ENCODE measurements around the gene GATAD2A.
A peak's percentile ranks its signal among the peaks of the same experiment; 100 is the strongest.

Gene GATAD2A

GRCh38 chr19:19531951-19532805 is 126.7 kb downstream of the GATAD2A start:
- DNase-seq (ENCODE audit: low read depth): peak; percentile 67

- no peak for DNase-seq (ENCODE audit: low read depth)
Observed at GRCh38 chr19:19532806-19533701, 127.6 kb downstream of the GATAD2A start.

GRCh38 chr19:19533841-19534240 is 128.4 kb downstream of the GATAD2A start:
- DNase-seq (ENCODE audit: low read depth): no peak

DNA sequence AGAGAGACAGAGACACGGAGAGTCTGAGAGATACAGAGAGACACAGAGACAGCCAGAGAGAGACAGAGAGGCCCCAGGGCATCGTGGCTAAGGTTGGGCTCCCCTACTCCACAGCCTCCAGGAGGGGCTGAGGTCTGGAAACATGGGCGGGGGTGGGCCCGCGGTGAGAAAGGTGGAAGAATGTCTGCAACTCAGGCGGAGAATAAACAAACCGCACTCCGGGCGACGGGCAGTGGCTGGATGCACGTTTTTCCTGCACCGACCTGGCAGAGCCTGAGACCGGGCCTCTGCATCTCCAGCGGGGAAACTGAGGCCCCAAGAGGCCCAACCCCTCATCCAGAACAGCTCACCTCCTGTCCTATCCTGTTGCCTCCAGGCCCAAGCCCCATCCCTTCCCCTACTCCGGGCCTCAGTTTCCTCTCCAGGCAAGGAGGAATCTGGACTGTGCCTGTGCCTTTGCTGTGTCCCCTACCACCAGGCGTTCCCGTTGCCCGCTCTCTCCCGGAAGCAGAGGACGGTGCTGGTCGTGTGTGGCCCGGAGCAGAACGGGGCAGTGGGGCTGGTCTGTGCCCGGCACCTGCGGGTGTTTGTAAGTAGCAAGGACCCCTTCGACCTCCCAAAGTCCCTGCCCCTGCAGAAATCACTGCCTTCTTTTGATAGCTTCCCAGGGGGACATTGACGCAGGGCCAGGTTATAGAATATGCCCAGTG is 129.2 kb downstream of the GATAD2A start:
- no peak for DNase-seq (ENCODE audit: low read depth)

DNA sequence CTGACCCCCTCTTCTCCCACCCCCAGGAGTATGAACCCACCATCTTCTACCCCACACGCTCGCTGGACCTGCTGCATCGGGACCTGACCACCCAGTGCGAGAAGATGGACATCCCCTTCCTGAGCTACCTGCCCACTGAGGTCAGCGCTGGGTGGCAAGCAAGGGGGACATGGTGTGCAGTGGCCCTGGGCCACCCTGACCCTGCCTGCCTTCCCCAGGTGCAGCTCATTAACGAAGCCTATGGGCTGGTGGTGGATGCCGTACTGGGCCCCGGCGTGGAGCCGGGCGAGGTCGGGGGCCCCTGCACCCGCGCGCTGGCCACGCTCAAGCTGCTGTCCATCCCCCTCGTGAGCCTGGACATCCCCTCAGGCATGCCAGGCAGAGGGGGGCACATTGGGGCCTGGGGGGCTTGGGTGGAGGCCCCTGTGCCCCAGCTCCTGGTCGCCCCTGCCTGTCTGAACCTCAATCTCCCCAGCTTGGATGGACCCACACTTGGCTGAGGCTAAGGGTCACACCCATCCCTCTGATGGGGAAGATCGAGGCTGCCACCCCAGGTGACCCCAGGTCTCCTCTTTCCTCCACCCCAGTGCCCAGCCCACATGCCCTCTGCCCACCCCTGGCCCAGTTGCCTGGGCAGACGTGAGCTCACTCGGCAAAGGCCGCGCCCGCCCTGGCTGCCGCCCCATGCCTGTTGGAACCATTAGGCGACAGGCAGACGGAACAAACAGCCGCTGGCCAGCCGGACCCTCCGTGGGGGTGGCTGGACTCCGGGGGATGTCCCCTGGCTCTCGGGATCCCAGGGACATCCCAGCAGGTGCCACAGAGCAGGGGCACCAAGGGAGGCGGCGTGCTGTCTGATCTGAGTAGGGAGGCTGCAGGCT is 130.1 kb downstream of the GATAD2A start:
- no peak for DNase-seq (ENCODE audit: low read depth)

DNA sequence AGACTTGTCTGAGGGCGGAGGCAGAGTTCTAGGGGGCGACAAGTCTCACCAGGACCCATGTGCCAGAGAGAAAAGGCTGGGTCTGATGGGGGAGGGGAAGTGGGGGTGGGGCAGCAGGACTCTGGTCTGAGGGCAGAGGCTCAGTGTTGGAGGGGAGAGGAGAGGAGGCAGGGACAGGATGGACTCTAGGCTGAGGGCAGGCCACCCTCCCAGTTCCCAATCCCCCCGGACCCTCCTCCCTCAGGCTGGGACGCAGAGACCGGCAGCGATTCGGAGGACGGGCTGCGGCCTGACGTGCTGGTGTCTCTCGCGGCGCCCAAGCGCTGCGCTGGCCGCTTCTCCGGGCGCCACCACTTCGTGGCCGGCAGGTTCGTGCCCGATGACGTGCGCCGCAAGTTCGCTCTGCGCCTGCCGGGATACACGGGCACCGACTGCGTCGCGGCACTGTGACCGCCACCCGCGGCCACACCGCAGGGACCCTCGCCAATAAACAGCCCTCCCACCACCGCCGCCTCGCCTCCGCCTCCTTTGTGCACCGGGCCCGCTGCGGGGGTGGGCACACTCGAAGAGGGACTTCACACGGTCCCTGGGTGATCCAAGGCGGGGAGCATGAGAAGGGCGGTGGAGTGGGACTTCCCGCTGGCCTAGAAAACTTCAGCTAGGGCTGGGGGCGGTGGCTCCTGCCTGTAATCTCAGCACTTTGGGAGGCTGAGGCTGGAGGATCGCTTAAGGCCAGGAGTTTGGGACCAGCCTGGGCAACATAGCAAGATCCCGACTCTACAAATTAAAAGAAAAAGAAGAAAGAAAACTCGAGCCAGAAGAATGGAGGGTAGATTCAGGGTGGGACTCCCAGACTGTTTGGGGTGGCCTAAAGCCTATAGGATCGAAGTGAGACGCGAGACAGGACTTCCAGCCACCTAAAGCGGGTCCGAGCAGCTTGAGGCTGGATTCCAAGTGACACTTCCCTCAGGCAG is 131.9 kb downstream of the GATAD2A start:
- DNase-seq (ENCODE audit: low read depth): no peak

DNA sequence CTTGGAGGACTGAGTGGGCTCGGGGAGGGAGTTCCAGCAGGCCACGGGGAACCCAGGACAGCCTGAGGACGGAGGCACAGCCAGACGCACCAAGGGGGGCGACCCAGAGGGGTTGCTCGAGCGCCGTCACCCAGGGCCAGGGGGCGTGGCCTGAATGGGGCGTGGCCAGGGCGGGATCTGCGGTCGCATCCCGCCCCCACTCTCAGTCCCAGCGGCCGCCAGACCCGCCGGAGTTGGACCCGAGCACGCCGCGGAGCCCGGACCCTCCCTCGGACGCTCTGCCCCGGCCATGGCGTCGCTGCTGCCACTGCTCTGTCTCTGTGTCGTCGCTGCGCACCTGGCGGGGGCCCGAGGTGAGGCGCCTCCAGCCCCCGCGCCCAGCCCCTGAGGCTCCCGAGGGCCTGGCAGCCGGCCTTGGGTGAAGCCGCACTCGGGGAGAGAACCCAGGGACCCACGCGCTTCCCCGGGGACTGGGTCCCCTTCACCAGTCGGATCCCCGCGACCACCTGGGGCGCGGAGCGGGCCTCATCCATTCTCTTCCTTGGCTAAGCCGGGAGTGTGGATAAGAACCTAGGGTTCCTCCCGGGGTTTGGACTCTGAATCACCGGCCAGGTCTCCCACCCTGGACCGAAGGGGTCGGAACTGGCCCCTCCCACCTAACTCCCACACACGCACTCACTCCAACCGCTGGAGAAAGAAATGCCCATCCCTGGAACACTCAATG is 132.7 kb downstream of the GATAD2A start, which contains the start of gene CILP2:
Gene CILP2, plus strand, starts transcription at position 205 of the 724 bp plus-strand sequence. Its CDS starts 85 bp downstream, at position 290.
- DNase-seq (ENCODE audit: low read depth): peak; percentile 37

DNA sequence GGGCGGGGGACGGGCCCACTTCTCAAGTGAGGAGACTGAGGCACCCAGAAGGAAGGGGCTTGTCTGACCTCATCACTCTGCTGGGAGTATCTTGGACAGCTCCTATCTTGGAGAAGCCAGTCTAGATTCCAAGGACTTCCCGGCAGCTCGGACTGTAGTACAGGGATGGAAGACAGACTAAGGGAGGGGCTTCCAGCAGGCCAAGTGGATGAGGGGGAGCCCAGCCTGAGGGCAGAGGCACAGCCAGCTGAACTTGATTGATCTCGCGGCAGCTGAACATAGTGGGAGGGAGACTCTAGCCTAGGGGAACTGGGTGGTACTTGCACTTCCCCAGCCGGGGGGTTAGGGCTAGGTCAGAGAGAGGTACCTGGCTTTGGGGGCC is 133.3 kb downstream of the GATAD2A start:
- peak; percentile 29 for DNase-seq (ENCODE audit: low read depth)

DNA sequence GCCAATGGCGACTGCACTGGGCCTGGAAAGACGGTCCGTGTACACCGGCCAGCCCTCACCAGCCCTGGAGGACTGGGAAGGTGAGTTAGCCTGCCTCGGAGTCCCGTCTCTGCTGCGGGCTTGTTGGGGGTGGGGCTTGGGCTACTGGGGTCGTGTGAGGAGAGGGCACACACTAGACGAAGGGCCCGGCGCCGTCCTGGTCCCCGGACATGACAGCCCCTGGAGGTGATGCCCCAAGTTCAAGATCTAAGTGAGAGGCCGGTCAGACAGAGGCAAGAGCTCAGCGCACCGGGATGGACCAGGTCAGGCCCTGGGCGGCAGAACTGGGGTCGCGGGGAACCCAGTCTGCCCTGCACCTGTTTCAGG is 134.2 kb downstream of the GATAD2A start:
- no peak for DNase-seq (ENCODE audit: low read depth)

DNA sequence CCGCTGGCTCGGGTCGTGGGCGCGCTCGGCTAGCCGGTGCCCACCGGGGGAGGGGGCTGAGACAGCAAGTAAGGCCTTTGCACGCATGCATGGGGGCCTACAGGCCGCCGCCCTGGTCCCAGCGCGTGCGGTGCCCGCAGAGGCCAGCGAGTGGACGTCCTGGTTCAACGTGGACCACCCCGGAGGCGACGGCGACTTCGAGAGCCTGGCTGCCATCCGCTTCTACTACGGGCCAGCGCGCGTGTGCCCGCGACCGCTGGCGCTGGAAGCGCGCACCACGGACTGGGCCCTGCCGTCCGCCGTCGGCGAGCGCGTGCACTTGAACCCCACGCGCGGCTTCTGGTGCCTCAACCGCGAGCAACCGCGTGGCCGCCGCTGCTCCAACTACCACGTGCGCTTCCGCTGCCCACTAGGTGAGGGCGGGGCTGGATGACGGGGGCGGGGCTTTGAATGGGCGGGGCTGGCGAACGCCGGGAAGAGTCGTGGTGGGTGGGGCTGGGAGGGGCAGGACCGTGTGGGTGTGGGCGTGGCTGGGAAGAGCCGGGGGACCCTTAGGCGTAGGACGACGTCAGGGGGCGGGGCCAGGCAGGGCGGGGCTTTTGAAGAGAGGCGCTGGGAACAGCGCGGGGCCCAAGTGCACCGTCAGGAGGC is 134.7 kb downstream of the GATAD2A start:
- DNase-seq (ENCODE audit: low read depth): peak; percentile 64

GRCh38 chr19:19540715-19541515 is 135.4 kb downstream of the GATAD2A start:
- peak; percentile 60 for DNase-seq (ENCODE audit: low read depth)

- DNase-seq (ENCODE audit: low read depth): no peak
Observed at GRCh38 chr19:19541616-19542015, 136.1 kb downstream of the GATAD2A start.

- DNase-seq (ENCODE audit: low read depth): no peak
Observed at GRCh38 chr19:19542507-19542906, 137.0 kb downstream of the GATAD2A start.

- no peak for DNase-seq (ENCODE audit: low read depth)
Observed at GRCh38 chr19:19543101-19543500, 137.6 kb downstream of the GATAD2A start.

DNA sequence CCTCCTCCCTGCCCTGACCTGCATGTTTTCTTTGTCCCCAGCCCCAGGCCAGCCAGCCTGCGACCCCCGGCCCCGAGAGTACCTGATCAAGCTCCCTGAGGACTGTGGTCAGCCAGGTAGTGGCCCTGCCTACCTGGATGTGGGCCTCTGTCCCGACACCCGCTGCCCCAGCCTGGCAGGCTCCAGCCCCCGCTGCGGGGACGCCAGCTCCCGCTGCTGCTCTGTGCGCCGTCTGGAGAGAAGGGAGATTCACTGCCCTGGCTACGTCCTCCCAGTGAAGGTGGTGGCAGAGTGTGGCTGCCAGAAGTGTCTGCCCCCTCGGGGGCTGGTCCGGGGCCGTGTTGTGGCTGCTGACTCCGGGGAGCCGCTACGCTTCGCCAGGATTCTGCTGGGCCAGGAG is 138.2 kb downstream of the GATAD2A start:
- DNase-seq (ENCODE audit: low read depth): no peak

GRCh38 chr19:19544257-19544953 is 138.9 kb downstream of the GATAD2A start:
- DNase-seq (ENCODE audit: low read depth): no peak

- no peak for DNase-seq (ENCODE audit: low read depth)
Observed at GRCh38 chr19:19544954-19545591, 139.6 kb downstream of the GATAD2A start.
